GM20431 (cell line): Measurements from ENCODE around the gene EFCAB13.
"Not testable (repeated sequence)": the region's sequence is repeated elsewhere in the genome, so short reads cannot be mapped to it uniquely, and the experiment has no call there.

ENCODE experiments used
- in situ Hi-C: fragments of 300-500 bp; cut with MseI, MboI; formaldehyde crosslinking; loops from one replicate; pipeline ENCODE4 v1.15.0; 2020; ENCODE audit warnings: low sequenced_read_pairs; ENCODE audit not compliant: unreplicated experiment

Gene EFCAB13

GRCh38 chr17:47324224-47325020 is 667 bp downstream of the EFCAB13 start:
- in situ Hi-C loops, result no loop called here

- in situ Hi-C loops, result no loop called here
These were observed 1.4 kb downstream of the EFCAB13 start for GRCh38 chr17:47325176-47325575.

GRCh38 chr17:47330548-47330947 is 6.8 kb downstream of the EFCAB13 start:
- in situ Hi-C loops, result no loop called here

GRCh38 chr17:47332287-47332686 is 8.5 kb downstream of the EFCAB13 start:
- in situ Hi-C loops, result no loop called here

GRCh38 chr17:47335101-47335936 is 11.6 kb downstream of the EFCAB13 start:
- in situ Hi-C loops, result no loop called here

GRCh38 chr17:47338026-47338425 is 14.3 kb downstream of the EFCAB13 start:
- in situ Hi-C loops, result no loop called here

GRCh38 chr17:47352848-47353247 is 29.1 kb downstream of the EFCAB13 start:
- in situ Hi-C loops, result no loop called here

GRCh38 chr17:47358652-47359051 is 34.9 kb downstream of the EFCAB13 start:
- in situ Hi-C loops, result no loop called here

- in situ Hi-C loops, result no loop called here
These were observed 39.4 kb downstream of the EFCAB13 start for GRCh38 chr17:47363171-47363570.

- in situ Hi-C loops, result no loop called here
These were observed 43.5 kb downstream of the EFCAB13 start for GRCh38 chr17:47367257-47367656.

- in situ Hi-C loops, result no loop called here
These were observed 44.5 kb downstream of the EFCAB13 start for GRCh38 chr17:47368262-47368661.

- in situ Hi-C loops, result not testable (repeated sequence)
These were observed 47.1 kb downstream of the EFCAB13 start for GRCh38 chr17:47370899-47371298.

GRCh38 chr17:47373002-47373401 is 49.2 kb downstream of the EFCAB13 start:
- in situ Hi-C loops, result no loop called here

- in situ Hi-C loops, result no loop called here
These were observed 52.5 kb downstream of the EFCAB13 start for GRCh38 chr17:47376247-47376646.

GRCh38 chr17:47388825-47389224 is 65.1 kb downstream of the EFCAB13 start:
- in situ Hi-C loops, result no loop called here

GRCh38 chr17:47397532-47398128 is 73.9 kb downstream of the EFCAB13 start:
- in situ Hi-C loops, result not testable (repeated sequence)

- in situ Hi-C loops, result no loop called here
These were observed 76.6 kb downstream of the EFCAB13 start for GRCh38 chr17:47400333-47400732.

- in situ Hi-C loops, result no loop called here
These were observed 77.3 kb downstream of the EFCAB13 start for GRCh38 chr17:47401100-47401499.

GRCh38 chr17:47404006-47404405 is 80.3 kb downstream of the EFCAB13 start:
- in situ Hi-C loops, result no loop called here

GRCh38 chr17:47404875-47405274 is 81.1 kb downstream of the EFCAB13 start:
- in situ Hi-C loops, result no loop called here

- in situ Hi-C loops, result no loop called here
These were observed 90.1 kb downstream of the EFCAB13 start for GRCh38 chr17:47413872-47414271.
